ENCODE measurements around the gene RHOBTB3. TPM values are rescaled to one million over a fixed set of nuclear protein-coding genes. Genes with fewer than 3 reads are reported as not detected.
A peak's percentile ranks its signal among the peaks of the same experiment; 100 is the strongest.

The RHOBTB3 gene
- total RNA-seq, 4 donors from 2014 or later = 40.1 to 95.7 (median 71.0) TPM

DNA sequence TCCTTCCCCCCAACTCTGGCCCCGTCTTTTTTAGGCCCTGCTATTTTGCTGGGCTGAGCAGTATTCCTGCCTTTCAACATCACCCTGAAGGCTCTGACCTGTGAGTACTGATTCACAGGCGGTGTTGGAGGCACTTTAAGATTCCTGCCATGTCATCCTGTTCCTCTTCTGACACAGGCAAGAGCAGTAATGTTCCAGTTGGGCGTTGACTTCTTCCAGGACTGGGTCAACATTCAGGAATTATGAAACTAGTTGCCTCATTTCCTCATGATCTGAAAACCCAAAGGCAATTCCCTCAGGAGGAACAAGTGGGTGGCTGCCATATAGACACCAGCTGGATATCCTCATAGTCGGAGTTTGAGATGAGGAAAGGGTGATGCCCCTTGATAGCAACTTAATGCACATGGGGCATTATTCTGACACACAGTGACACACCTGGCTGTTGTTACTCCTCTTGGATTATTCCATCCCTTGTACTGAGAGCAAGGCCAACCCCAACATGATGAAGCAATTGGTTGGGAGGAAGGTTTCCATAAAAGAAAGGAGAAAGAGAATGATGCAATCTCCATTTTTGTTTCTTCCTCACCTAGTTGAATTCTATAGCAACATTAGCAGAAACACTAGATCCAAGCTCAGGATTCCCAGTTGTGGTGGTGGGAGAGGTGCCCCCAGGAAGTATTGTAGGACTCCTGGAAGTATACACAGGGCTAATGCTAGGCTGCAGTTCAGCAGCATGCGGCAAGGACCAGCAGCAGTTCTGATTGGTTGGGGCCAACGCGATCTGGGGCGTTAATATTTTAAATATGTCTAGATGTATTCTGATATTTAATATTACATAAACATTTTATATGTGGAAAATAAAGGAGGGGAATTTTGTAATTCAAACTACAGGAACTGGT is 111.0 kb downstream of the RHOBTB3 start:
- no peaks in the 10 kb centered on the region for H3K36me3 ChIP-seq
- H3K27me3 ChIP-seq = no peaks in the 10 kb centered on the region
- peak in 1 of 3 donors; percentile 69 for DNase-seq
- peak overlapping the region in 2 of 4 donors; percentile 16 to 65 for H3K27ac ChIP-seq
- no peaks in the 10 kb centered on the region for H3K9me3 ChIP-seq
- peaks cover 0 to 5% (median 2%) of the 10 kb centered on the region in 4 donors for H3K4me1 ChIP-seq
- H3K4me3 ChIP-seq = no peak overlapping the region
- TF ChIP-seq POLR2A (IDR thresholded peaks at IDR 0.05) (no peak), CTCF (IDR thresholded peaks at IDR 0.05) (no peak)

GRCh38 chr5:95842854-95843544 is 111.9 kb downstream of the RHOBTB3 start:
- peak in 2 of 3 donors; percentile 80 to 88 for DNase-seq
- H3K4me1 ChIP-seq = peaks cover 0 to 5% (median 2%) of the 10 kb centered on the region in 4 donors

DNA sequence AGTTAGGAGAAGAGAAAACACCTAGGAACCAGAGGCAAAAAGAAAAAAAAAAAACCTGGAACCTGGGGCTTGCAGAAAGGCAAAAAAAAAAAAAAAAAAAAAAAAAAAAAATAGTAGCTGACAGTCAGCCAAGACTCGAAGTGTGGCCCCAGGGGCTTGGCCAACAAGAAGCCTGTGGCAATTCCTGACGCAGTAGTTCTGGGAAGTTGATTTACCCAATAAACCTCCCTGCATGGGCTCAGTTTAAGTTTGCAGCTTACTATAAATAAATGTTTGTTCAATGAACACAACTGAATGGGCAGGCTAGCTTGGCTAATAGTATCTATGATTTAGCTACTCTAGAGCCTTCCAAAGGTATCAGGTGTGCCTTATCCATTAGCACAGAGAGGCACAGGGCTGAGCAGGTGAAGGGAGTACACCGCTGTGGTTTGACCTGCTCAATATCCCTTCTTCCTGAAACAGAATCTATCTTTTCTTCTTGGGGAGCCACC is 112.6 kb downstream of the RHOBTB3 start:
- no peaks in the 10 kb centered on the region for H3K27me3 ChIP-seq
- H3K4me3 ChIP-seq = no peak overlapping the region
- H3K27ac ChIP-seq = peak overlapping the region in 2 of 4 donors; percentile 38 to 44
- TF ChIP-seq POLR2A (IDR thresholded peaks at IDR 0.05) = no peak
- no peak for TF ChIP-seq CTCF (IDR thresholded peaks at IDR 0.05)
- H3K36me3 ChIP-seq = no peaks in the 10 kb centered on the region
- DNase-seq = no peak
- peaks cover 0 to 5% (median 2%) of the 10 kb centered on the region in 4 donors for H3K4me1 ChIP-seq
- no peaks in the 10 kb centered on the region for H3K9me3 ChIP-seq

More at GRCh38 chr5:95842854-95843544, 111.9 kb downstream of the RHOBTB3 start:
- H3K9me3 ChIP-seq = no peaks in the 10 kb centered on the region
- peak overlapping the region in 2 of 4 donors; percentile 41 to 45 for H3K27ac ChIP-seq
- TF ChIP-seq CTCF (IDR thresholded peaks at IDR 0.05) (peak in 2 of 6 experiments; percentile 22 to 23), POLR2A (IDR thresholded peaks at IDR 0.05) (no peak)
- no peaks in the 10 kb centered on the region for H3K27me3 ChIP-seq
- H3K36me3 ChIP-seq = no peaks in the 10 kb centered on the region
- no peak overlapping the region for H3K4me3 ChIP-seq

- Histone ChIP-seq H3K36me3 (no peaks in the 10 kb centered on the region), H3K9me3 (no peaks in the 10 kb centered on the region), H3K4me1 (peaks cover 0 to 5% (median 2%) of the 10 kb centered on the region in 4 donors), H3K4me3 (no peak overlapping the region), H3K27ac (no peak overlapping the region), H3K27me3 (no peaks in the 10 kb centered on the region)
- TF ChIP-seq POLR2A (IDR thresholded peaks at IDR 0.05) (no peak), CTCF (IDR thresholded peaks at IDR 0.05) (no peak)
- DNase-seq = no peak
Observed at GRCh38 chr5:95845391-95845790, 114.3 kb downstream of the RHOBTB3 start.

Other genes with a start within 250 kb of the RHOBTB3 start
- gene SKIC3, start 176.4 kb upstream of the RHOBTB3 start, total RNA-seq = 10 to 100 TPM; 47.8 to 84.2 (median 64.2) TPM
- gene ARSK, start 176.2 kb upstream of the RHOBTB3 start, total RNA-seq = 1 to 10 TPM in 3 of 4 donors, under 1 TPM in 1; 0.76 to 6.6 (median 2.1) TPM
- 1 to 10 TPM in 1 of 4 donors, under 1 TPM in 1, not detected in 2; 0.95 to 4.1 TPM for gene GPR150, start 111.2 kb upstream of the RHOBTB3 start, total RNA-seq
- gene RFESD, start 84.6 kb upstream of the RHOBTB3 start, total RNA-seq = 1 to 10 TPM in 1 of 4 donors, not detected in 3; 1.7 TPM
- gene SPATA9, start 48.3 kb upstream of the RHOBTB3 start, total RNA-seq = not detected
- 100 to 1,000 TPM; 126 to 311 (median 181) TPM for gene GLRX, start 91.4 kb downstream of the RHOBTB3 start, total RNA-seq
- 10 to 100 TPM; 27.9 to 88.3 (median 38.7) TPM for gene ELL2, start 230.5 kb downstream of the RHOBTB3 start, total RNA-seq